Mesothelial cell of epicardium (in vitro differentiated cells): ENCODE measurements around the gene RANBP9. TPM values are rescaled to one million over a fixed set of nuclear protein-coding genes. Genes with fewer than 3 reads are reported as not detected.

ENCODE experiments used
- DNase-seq, 2 experiments: peaks; one replicate each; pipeline ENCODE4 v3.0.0; 2021; ENCODE audit warnings: low spot score in 2 of 2; ENCODE audit not compliant: unreplicated experiment in 2 of 2
- H3K27ac Mint-ChIP-seq: 2 replicates; pipeline ENCODE4 v1.8.0; 2021; ENCODE audit warnings: mixed read lengths
- H3K27me3 Mint-ChIP-seq: 2 replicates; pipeline ENCODE4 v1.8.0; 2021; ENCODE audit warnings: low read depth, mixed read lengths
- H3K36me3 Mint-ChIP-seq: 2 replicates; pipeline ENCODE4 v1.8.0; 2021; ENCODE audit warnings: mixed read lengths
- H3K4me1 Mint-ChIP-seq: 2 replicates; pipeline ENCODE4 v1.8.0; 2021; ENCODE audit warnings: mixed read lengths
- H3K4me3 Mint-ChIP-seq: 2 replicates; pipeline ENCODE4 v1.8.0; 2021; ENCODE audit warnings: mild to moderate bottlenecking, moderate library complexity, mixed read lengths
- H3K9me3 Mint-ChIP-seq: 2 replicates; pipeline ENCODE4 v1.8.0; 2021; ENCODE audit warnings: mixed read lengths
- total RNA-seq: library from RNA; stranded (reverse); gene quantifications from 3 replicates; pipeline ENCODE4 v1.2.1, GENCODE V29; 2021
- TF ChIP-seq, protein P1 (sequence below): fragments of 200-600 bp; sonication (generic); IDR thresholded peaks from one replicate; pipeline ENCODE4 v1.5.0; 2021; ENCODE audit warnings: antibody characterized with exemption; ENCODE audit not compliant: unreplicated experiment

The RANBP9 gene
- total RNA-seq, 1 donor from 2014 or later = 46.9 TPM

GRCh38 chr6:13635948-13636658 is 75.5 kb downstream of the RANBP9 start:
- H3K36me3 Mint-ChIP-seq = peaks cover 38% of the 10 kb centered on the region
- H3K27me3 Mint-ChIP-seq = no peaks in the 10 kb centered on the region
- TF ChIP-seq, protein P1, sequence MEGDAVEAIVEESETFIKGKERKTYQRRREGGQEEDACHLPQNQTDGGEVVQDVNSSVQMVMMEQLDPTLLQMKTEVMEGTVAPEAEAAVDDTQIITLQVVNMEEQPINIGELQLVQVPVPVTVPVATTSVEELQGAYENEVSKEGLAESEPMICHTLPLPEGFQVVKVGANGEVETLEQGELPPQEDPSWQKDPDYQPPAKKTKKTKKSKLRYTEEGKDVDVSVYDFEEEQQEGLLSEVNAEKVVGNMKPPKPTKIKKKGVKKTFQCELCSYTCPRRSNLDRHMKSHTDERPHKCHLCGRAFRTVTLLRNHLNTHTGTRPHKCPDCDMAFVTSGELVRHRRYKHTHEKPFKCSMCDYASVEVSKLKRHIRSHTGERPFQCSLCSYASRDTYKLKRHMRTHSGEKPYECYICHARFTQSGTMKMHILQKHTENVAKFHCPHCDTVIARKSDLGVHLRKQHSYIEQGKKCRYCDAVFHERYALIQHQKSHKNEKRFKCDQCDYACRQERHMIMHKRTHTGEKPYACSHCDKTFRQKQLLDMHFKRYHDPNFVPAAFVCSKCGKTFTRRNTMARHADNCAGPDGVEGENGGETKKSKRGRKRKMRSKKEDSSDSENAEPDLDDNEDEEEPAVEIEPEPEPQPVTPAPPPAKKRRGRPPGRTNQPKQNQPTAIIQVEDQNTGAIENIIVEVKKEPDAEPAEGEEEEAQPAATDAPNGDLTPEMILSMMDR = no peak
- no peak overlapping the region for H3K27ac Mint-ChIP-seq
- no peaks in the 10 kb centered on the region for H3K9me3 Mint-ChIP-seq
- H3K4me1 Mint-ChIP-seq = peaks cover 4% of the 10 kb centered on the region
- no peak overlapping the region for H3K4me3 Mint-ChIP-seq
- DNase-seq = no peak

DNA sequence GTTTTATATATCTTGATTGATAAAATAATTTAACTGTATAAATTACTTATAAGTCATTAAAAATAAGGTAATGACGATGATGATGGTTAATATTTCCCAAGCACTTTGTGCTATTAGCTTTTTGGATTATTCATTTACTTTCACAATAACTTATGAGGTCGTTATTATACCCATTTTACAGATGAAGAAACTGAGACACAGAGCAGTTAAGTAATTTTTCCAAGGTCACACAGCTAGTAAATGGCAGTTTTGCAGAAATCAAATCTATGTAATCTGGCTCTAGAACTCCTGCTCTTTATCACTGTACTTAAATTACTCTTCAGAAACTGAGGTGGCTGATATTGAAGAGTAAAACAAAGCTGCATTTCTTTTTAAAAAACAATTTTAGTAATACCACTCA is 78.3 kb downstream of the RANBP9 start:
- no peak for DNase-seq
- peaks cover 4% of the 10 kb centered on the region for H3K4me1 Mint-ChIP-seq
- no peaks in the 10 kb centered on the region for H3K27me3 Mint-ChIP-seq
- H3K27ac Mint-ChIP-seq = no peak overlapping the region
- TF ChIP-seq, protein P1 = no peak
- no peaks in the 10 kb centered on the region for H3K9me3 Mint-ChIP-seq
- no peak overlapping the region for H3K4me3 Mint-ChIP-seq
- H3K36me3 Mint-ChIP-seq = peaks cover 36% of the 10 kb centered on the region

DNA sequence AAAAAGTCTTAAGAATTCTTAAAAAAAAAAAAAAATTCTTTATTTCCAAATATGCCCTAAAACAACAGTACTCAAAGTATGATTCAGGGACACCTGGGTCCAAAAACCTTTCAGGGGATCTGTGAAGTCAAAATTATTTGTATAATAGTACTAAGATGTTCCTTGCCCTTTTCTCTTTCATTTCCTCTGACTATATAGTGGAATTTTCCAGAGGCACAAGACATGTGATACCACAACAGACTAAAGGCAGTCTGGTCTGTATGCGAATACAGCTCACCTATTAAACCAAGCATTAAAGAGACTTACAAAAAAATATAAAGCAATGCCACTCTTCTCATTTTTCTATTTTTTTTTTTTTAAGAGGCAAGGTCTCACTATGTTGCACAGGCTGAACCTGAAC is 81.1 kb downstream of the RANBP9 start:
- H3K27ac Mint-ChIP-seq = no peak overlapping the region
- no peaks in the 10 kb centered on the region for H3K9me3 Mint-ChIP-seq
- no peak for DNase-seq
- H3K36me3 Mint-ChIP-seq = peaks cover 26% of the 10 kb centered on the region
- H3K27me3 Mint-ChIP-seq = no peaks in the 10 kb centered on the region
- H3K4me3 Mint-ChIP-seq = no peak overlapping the region
- H3K4me1 Mint-ChIP-seq = peaks cover 4% of the 10 kb centered on the region
- TF ChIP-seq, protein P1 = no peak

- H3K4me1 Mint-ChIP-seq = peaks cover 4% of the 10 kb centered on the region
- H3K4me3 Mint-ChIP-seq = no peak overlapping the region
- H3K27me3 Mint-ChIP-seq = no peaks in the 10 kb centered on the region
- TF ChIP-seq, protein P1 = no peak
- DNase-seq = no peak
- H3K27ac Mint-ChIP-seq = no peak overlapping the region
- peaks cover 28% of the 10 kb centered on the region for H3K36me3 Mint-ChIP-seq
- no peaks in the 10 kb centered on the region for H3K9me3 Mint-ChIP-seq
These were observed 82.0 kb downstream of the RANBP9 start for GRCh38 chr6:13629459-13630116.

GRCh38 chr6:13624871-13625288 is 86.8 kb downstream of the RANBP9 start:
- Mint-ChIP-seq H3K4me3 (no peak overlapping the region), H3K27me3 (no peaks in the 10 kb centered on the region), H3K27ac (no peak overlapping the region), H3K36me3 (peaks cover 18% of the 10 kb centered on the region), H3K4me1 (no peaks in the 10 kb centered on the region), H3K9me3 (no peaks in the 10 kb centered on the region)
- TF ChIP-seq, protein P1 = no peak
- DNase-seq = no peak
